M059J (cell line): ENCODE measurements around the gene IL3RA. TPM values are rescaled to one million over a fixed set of nuclear protein-coding genes. Genes with fewer than 3 reads are reported as not detected.
"Not testable (repeated sequence)": the region's sequence is repeated elsewhere in the genome, so short reads cannot be mapped to it uniquely, and the experiment has no call there.

Experiments
- DNase-seq: peaks from one replicate; pipeline ENCODE4 v3.0.0-alpha.2; 2012; ENCODE audit warnings: low read depth
- total RNA-seq: library from RNA; depleted of rRNA; stranded (reverse); fragments of >200 nt; shearing (Covaris generic); gene quantifications from 2 replicates; pipeline ENCODE4 v1.2.3, GENCODE V29; 2014

Gene IL3RA
- total RNA-seq, 1 experiment from 2014 or later: not detected

- DNase-seq: no peak
These were observed 6.0 kb upstream of the IL3RA start for GRCh38 chrX:1330605-1331004.

GRCh38 chrX:1332433-1332832 is 4.2 kb upstream of the IL3RA start:
- not testable (repeated sequence) for DNase-seq

DNA sequence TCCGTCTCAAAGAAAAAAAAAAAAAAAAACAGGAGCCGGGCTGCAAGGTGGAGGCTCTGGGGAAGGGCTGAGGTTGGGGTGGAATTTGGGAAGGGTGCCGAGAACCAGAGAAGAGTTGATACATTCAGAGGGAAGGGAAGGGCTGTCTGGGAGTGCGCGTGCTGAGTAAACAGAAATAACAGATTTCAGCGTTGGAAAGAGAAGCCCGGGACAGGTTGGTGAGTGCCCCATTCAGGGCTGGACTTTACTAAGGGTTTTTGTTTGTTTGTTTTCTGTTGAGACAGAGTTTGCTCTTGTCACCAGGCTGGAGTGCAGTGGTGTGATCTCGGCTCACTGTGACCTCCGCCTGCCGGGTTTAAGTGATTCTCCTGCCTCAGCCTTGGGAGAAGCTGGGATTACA is 1.7 kb upstream of the IL3RA start:
- no peak for DNase-seq

DNA sequence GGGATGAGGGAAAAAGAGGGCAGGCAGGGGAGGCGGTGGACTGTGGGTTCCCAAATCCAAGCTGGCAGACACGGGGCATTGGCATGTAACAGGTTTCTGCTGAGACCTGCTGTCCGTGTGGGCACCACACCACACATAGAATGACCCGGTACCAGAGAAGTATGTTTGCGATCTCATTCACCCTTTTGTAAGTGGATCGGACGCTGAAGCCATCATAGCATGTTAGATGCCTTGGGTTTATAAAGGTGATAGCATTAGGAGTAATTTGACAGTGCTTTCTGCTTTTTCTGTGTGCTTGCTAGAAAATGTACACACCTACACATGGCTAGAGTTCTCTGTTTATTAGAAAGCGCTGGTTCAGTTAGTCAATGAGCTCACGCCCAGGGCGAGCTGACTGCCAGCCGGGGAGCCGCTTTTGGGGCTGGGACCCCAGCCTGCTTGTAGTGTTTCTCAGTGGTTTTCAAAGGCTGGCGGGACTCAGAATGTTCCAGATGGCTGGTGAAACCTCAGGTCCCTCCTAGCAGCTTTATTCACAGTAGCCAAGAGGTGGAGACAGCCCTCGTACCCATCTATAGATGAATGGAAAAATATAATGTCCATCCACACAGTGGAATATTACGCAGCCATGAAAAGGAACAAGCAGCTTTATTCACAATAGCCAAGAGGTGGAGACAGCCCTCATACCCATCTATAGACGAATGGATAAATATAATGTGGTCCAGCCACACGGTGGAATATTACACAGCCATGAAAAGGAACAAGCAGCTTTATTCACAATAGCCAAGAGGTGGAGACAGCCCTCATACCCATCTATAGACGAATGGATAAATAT is 579 bp downstream of the IL3RA start:
- no peak for DNase-seq

DNA sequence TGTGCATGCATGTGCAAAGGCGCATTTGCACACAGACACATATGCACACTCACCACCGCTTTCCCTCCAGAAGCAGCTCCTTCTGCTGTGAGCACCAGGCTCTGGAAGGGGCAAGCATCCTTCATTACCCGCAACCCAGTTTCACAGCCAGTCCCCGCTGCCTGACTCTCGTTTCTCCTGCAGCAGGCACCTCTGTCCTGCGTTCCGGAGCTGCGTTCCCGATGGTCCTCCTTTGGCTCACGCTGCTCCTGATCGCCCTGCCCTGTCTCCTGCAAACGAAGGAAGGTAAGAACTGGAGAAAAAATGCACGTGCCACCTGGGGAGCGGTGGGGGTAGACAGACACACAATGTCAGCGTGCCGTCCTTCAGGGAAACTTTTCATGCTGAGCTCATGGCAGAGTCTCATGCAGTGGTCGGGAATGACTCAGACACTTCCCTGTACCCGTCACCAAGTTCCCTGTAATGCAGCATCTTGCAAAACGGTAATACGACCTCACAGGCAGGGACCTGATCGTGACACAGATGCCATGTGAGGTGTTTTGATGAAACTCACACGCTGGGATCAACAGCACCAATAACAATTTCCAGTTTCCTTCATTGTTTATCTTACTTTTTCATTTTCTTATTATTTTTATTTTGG is 5.1 kb downstream of the IL3RA start:
- no peak for DNase-seq

GRCh38 chrX:1349606-1350005 is 13.0 kb downstream of the IL3RA start:
- DNase-seq: not testable (repeated sequence)

DNA sequence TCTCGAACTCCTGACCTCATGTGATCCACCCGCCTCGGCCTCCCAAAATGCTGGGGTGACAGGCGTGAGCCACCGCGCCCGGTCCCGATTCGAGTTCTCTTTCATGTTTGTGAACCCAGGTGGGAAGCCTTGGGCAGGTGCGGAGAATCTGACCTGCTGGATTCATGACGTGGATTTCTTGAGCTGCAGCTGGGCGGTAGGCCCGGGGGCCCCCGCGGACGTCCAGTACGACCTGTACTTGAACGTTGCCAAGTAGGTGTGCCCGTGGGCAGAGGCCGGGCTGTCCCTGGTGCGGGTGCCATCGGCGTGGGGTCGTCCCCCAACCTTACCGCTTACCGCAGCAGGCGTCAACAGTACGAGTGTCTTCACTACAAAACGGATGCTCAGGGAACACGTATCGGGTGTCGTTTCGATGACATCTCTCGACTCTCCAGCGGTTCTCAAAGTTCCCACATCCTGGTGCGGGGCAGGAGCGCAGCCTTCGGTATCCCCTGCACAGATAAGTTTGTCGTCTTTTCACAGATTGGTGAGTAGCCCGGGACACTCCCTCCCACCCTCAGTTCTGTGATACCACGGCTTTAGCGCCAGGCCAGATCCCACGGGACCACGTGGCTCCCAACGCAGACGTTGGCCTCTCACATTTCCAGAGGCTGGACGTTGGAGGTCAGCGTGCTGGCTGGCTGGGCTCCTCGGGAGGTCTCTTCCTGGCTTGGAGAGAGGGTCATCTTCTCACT is 15.6 kb downstream of the IL3RA start:
- DNase-seq: no peak

GRCh38 chrX:1354036-1355019 is 17.7 kb downstream of the IL3RA start:
- no peak for DNase-seq

- DNase-seq: no peak
These were observed 18.8 kb downstream of the IL3RA start for GRCh38 chrX:1355131-1356046.

- DNase-seq: no peak
These were observed 21.4 kb downstream of the IL3RA start for GRCh38 chrX:1357993-1358392.

GRCh38 chrX:1358793-1359476 is 22.4 kb downstream of the IL3RA start:
- DNase-seq: no peak

DNA sequence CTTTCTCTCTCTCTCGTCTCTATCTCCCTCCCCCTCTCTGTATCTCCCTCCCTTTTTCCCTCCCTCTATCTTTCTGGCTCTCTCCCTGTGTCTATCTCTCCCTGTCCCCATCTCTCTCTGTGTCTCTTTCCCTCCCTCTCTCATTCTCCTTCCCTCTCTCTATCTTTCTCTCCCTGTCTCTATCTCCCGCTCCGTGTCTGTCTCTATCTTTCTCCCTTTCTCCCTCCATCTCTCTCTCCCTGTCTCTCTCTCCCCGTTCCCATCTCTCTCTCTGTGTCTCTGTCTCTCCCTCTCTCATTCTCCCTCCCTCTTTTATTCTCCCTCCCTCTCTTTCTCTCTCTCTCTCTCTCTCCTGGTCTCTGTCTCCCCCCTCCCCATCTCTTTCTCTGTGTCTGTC is 22.9 kb downstream of the IL3RA start:
- DNase-seq: no peak

DNA sequence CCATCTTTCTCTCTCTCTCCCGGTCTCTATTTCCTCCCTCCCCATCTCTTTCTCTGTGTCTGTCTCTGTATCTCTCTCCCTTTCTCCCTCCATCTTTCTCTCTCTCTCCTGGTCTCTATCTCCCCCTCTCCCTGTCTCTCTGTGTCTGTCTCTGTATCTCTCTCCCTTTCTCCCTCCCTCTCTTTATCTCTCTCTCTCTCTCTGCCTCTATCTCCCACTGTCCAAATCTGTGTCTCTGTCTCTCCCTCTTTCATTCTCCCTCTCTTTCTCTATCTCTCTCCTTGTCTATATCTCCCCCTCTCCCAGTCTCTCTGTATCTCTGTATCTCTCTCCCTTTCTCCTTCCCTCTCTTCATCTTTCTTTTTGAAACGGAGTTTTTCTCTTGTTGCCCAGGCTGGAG is 23.6 kb downstream of the IL3RA start:
- no peak for DNase-seq

DNA sequence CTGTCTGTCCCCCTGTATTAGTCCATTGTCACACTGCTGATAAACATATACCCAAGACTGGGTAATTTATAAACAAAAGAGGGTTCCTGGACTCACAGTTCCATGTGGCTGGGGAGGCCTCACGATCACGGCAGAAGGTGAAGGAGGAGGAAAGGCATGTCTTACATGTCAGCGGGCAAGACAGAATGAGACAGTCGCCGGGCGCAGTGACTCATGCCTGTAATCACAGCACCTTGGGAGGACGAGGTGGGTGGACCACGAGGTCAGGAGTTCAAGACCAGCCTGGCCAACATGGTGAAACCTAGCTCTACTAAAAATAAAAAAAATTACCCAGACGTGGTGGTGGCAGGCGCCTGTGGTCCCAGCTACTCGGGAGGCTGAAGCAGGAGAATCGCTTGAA is 24.7 kb downstream of the IL3RA start:
- no peak for DNase-seq

- no peak for DNase-seq
These were observed 25.3 kb downstream of the IL3RA start for GRCh38 chrX:1361910-1362309.

GRCh38 chrX:1366363-1366762 is 29.8 kb downstream of the IL3RA start:
- not testable (repeated sequence) for DNase-seq

- DNase-seq: no peak
These were observed 31.8 kb downstream of the IL3RA start for GRCh38 chrX:1368385-1368698.

DNA sequence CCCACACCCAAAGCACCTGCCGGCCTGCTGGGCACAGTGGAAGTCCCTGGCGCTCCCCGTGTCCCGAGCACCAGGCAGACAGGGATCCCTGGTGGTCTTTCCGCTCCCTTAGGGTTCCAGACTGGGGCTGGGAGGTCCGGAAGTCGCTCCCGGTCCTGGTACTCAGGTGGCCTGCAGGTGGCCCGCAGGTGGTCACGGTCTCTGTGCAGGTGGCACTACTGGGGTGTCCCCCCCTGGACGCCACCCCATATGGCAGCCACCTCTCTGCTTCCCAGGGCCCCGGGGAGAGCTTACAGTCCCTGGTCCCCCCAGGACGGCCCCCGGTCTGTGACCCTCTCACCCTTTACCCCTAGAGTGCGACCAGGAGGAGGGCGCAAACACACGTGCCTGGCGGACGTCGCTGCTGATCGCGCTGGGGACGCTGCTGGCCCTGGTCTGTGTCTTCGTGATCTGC is 41.7 kb downstream of the IL3RA start:
- DNase-seq: no peak

GRCh38 chrX:1380672-1381233 is 44.2 kb downstream of the IL3RA start:
- peak; percentile 22 for DNase-seq
